ENCODE data around the gene NKTR.

NKTR gene

DNA sequence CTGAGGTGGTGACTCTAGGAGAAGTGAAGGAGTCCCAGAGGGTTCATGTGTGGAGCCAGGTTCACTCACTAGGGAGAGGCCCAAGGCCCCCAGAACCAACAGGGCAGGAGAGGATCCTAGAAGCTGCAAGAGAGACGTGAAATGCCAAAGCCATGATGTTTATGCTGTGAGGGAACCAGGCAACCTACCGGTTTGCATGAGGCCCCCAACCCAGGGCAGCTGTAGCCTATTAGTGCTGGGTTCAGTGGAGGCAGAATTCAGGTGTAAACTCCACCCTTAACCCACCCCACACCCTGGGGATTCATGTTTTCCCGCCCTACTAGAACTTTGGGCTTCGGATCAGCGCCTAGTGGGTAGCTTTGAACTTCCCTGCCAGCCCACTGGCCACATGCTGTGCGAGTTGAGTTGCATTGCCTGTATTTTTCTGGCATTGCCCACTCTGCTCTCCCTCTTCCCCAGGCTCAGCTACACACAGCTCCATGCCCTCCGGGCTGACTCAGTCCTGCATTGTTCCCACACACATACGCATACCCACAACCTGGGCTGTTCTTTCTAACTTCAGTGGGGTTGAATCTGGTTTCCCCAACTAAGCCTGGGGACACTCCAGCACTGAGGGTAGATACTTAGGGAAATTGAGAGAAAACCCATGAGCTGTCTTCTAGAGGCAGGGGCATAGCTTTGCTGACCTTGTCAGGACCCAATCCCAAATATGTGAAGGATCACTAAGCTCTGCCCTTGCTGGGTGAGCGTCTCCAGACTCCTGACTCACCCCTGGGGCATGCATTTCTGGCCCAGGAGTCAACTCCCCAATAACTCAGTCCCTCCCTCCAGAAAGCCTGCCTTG lies 51.0 kb downstream of the NKTR start:
- DNase-seq: no peak

DNA sequence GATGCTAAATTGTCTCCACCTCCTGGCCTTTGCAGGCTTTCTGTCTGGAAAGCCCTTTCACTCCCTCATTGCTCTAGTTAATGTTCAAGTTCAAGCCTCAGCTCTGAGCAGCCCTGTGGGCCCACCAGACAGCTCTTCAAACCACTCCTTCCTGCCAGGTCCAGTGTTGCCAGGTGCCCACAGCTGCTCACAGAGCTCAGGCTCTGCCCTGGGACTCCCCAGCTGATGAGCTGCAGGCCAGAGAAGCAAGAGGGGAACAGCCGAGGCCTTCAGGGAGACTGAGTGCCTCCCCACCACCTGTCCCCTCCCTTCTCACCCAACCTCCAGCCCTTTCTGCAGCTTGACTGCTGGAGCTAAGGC lies 51.7 kb downstream of the NKTR start:
- DNase-seq: no peak

DNA sequence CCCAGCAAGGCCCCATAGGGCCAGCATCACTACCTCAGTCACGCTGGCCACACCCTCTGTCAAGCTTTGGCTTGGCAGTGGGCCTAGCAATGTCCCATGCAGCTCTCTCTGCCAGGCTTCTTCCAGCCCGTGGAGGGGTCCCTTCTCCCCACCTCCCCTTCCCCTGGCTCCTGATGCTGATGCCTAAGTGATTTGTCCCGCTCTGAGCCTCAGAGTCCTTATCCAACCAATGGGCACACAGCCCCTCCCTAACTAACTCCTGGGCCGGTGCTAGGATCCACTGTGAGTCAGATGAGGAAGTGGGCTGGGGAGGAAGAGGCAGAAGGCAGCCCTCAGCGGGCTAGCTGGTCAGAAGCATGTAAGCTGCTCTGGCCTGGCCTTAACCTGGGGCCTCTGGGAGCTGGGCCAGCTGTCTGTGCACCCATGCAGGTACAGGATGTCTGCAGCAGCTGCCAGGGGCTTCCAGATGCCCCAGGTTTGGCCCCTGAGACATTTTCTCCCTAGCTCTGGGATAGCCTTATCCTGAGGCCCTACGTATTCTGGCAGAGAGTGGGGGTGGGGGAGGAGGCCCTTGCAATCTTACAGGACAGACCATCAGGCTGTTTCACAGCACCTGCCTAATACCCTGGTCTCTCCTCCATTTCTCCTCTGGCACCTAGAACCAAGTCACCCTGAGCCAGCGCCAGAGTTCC lies 52.3 kb downstream of the NKTR start:
- DNase-seq: no peak

DNA sequence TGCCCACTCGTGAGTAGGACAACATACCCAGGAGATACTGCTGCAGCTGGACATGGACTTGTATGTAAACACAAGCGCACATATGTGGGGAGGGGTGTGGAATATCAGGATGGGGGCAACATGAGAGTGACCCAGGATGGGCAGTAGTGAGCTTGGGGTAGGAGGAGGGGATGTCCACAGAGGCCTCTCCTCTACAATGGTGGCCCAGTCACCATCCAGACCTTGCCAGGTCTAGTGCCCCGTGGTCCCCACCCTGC lies 52.7 kb downstream of the NKTR start:
- no peak for DNase-seq

DNA sequence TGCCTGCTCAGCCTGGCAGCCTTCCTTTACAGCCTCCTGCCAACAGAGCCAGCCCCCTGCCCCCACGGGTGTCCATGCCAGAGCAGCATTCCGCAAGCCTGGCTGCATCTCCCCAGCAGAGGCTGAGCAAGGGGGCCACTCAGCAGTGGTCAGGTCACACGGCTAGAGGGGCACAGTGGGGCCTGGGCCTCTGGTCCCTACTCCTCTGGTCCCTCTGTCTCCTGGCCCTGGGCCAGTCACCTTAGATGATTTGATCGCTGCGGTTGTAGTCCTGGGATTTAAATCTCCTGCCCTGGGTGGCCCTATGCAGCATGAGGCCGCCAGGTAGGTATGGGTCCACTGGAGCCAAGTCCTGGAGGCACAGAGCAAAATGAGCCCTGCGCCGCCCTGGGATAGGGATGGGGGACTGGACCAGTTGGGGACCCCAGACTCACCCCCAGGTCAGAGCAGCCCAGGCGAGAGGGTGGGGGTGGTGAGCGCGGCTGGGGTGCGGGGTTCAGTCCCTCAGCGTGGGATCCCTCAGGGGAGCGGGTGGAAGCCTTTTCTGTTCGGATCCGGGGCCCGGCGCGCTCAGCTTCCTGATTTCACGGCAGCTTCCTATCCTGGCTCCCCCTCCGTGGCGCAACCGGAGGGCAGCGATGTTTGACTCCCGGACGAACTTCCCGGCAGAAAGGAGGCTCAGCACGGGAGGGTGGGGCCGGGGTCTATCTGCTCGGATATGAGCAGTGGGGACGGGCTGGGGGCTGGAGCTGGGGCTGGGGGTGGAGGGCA lies 53.3 kb downstream of the NKTR start, which contains the start of gene ZBTB47:
Gene ZBTB47 (plus strand): TSS at position 138 of the 771 bp plus-strand sequence. CDS start 4,659 bp downstream, outside the sequence.
- no peak for DNase-seq

DNA sequence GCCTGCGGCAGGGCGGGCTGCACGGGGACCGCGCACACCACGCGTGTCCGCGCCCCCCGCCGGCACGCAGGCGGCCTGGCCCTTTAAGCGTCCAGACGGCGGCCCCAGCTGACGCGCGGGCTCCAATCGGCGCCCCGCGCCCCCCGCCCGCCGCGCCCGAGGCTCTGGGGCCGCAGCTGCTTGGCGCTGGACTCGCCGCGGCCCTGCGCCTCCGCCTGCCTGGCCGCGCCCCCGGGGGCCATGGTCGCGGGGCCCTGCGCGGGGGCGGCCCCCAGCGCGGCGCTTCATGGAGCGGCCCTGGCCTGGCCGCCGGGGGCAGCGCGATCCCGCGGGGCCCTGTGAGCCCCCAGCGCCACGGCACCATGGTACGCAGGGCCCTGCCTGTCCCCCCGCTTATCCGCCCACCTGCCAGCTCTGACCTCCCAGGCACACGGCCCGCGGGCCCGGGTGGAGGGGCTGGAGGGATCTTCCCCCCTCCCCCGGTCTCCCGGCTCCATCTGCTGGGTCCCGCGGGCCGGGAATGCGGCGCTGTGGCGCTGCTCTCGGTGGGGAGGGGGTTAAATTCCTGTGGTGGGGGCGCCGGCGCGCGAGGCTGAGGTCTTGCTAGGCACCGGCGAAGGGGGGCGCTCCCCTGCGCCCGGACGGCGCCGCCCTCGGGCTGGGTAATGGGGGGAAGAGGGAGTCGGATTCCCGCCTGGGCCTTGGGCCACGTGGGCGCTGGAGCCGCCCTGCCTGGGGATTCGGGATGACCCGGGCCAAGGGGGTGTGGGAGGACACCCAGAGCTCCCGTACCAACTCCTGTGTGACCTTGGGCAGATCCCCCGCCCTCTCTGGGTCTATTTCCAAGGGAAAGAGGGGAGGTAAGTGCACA lies 54.1 kb downstream of the NKTR start:
- no peak for DNase-seq

DNA sequence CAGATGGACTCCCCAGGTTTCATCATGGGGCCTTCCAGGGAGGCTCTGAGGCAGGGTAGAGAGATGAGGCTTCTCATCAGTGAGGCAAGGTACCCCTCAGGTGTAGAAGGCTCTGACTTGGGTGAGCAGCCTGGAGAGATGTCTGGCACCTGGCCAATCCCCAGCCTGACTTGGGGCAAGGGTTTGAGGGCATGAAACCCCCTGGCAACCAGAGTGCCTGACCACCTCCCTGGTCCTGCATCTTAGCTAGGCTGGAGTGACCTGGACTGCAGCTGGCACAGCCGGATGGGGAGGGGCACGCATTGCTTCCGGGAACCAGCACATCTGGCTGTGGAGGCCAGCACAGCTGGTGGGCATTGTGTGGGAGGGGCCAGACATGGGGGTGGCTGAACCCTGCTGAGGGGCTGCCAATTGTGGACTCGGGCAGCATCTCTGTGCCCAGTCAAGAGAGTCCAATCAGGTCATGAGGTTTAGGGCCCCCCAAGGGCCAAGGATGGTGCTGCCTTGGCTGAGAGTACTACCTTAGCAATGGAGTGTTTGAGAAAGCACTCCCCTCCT lies 54.9 kb downstream of the NKTR start:
- no peak for DNase-seq

DNA sequence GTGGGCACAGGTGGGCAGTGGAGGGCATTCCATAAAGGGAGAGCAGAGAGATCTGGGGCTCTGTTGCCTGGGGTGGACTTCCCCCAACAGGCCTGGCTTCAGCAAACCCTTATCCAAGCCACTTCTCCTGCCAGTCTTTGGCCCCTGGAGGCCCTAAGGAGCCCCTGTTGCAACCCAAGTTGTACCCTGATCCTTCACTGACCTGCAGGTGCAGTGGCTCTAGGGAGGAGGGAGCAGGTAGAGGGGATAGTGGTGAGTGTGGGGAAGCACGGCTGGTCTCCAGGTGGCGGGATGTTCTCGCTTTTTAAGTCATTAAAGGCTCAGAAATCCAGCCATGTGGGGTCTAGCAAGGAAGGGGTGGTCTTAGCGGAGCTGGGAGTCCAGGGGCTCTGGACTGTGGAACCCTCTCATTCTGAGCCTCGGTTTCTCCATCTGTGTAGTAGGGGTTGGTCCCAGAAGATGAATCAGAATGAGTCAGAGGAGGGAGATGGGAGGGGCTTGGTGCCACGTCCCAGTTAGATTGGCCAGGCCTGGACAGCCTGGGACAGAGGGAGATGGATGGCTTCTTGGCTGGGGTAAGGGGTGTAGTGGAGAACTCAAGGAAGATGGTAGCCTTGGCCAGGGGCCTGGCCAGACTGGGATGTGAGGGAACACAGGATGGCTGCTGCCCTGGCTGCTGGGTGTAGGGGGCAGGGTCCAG lies 55.6 kb downstream of the NKTR start:
- no peak for DNase-seq

DNA sequence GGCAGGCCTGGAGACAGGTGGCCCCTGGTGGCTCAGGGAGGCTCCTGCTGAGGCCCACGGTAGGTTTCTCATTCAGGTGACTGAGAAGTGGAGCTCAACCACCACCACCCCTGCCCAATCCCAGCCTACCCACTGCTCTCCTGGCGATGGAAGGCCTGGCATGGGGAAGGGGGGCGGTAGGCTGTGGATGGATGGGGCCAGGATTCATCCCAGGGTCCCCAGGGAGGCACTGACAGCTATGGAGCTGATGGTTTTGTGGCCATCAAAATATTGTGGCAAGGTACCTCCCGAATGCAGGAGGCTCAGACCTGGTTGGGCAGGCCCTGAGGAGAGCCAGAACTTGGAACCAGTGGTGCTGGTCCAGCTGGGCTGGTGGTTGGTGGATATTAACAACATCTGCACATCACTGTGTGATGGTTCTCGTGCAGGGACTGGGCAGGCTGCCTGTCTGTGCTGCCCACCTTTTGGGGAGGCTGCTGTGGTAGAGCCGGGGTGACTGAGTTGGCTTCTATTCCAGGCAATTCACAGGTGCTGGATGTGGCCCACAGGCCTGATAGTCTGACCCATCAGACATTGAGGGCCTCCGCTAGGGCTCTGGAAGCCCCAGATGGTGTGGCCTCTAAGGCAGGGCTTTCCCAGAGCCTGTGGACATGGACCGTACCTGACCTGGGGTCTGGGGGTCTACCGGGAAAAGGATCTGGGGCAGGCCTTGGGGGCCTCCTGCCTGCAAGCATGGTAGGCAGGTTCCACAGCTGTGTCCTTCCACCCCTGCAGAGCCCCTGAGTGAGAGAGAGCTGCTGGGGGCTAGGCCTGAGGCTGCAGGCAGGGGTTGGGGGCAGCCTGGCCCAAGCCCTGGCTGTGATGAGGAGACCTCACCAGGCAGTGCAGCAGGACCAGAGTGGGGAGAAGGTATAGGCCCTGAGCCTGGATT lies 56.5 kb downstream of the NKTR start:
- no peak for DNase-seq

DNA sequence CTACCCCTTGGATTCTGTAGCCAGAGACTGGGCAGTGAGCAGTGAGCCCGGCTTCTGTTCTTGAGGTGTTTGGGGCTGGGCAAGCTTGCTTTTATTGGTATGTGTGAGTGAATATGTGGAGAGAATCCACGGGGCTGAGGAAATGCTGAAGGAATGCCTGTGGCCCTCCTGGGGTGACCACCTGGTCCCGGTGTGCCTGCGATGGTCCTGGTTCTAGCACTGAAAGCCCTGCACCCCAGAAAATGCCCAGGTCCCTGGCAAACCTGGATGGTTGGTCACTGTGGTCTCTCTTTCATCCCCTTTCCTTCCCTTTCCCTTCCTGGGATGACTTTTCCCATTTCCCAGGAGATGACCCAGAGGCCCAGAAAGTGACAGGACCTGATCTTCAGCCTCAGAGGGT lies 57.2 kb downstream of the NKTR start:
- DNase-seq: no peak

DNA sequence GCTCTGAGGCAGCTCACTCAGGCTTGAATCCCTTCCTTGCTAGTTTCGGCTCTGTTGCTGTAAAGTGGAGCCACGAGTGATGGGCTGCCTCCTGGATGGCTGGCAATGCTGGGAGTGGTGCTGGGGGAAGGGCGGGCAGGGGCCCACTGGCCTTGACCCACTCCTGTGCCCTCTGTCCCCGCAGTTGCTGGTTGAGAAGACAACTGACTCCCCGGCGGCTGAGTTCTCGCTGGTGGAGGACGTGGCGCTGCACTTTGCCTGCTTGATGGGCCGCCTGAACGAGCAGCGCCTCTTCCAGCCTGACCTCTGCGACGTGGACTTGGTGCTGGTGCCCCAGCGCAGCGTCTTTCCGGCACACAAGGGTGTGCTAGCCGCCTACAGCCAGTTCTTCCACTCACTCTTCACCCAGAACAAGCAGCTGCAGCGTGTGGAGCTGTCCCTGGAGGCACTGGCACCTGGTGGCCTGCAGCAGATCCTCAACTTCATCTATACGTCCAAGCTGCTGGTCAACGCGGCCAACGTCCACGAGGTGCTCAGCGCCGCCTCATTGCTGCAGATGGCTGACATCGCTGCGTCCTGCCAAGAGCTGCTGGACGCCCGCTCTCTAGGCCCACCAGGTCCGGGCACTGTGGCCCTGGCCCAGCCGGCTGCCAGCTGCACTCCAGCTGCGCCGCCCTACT lies 57.7 kb downstream of the NKTR start:
- DNase-seq: no peak

DNA sequence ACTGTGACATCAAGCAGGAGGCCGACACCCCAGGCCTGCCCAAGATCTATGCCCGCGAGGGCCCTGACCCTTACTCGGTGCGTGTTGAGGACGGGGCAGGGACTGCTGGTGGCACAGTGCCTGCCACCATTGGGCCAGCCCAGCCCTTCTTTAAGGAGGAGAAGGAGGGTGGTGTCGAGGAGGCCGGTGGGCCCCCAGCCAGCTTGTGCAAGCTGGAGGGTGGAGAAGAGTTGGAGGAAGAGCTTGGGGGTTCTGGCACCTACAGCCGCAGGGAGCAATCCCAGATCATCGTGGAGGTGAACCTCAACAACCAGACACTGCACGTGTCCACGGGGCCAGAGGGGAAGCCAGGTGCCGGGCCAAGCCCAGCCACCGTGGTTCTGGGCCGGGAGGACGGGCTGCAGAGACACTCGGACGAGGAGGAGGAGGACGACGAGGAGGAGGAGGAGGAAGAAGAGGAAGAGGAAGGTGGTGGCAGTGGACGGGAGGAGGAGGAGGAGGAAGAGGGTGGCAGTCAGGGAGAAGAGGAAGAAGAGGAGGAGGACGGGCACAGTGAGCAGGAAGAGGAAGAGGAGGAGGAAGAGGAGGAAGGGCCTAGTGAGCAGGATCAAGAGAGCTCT lies 58.4 kb downstream of the NKTR start:
- no peak for DNase-seq

DNA sequence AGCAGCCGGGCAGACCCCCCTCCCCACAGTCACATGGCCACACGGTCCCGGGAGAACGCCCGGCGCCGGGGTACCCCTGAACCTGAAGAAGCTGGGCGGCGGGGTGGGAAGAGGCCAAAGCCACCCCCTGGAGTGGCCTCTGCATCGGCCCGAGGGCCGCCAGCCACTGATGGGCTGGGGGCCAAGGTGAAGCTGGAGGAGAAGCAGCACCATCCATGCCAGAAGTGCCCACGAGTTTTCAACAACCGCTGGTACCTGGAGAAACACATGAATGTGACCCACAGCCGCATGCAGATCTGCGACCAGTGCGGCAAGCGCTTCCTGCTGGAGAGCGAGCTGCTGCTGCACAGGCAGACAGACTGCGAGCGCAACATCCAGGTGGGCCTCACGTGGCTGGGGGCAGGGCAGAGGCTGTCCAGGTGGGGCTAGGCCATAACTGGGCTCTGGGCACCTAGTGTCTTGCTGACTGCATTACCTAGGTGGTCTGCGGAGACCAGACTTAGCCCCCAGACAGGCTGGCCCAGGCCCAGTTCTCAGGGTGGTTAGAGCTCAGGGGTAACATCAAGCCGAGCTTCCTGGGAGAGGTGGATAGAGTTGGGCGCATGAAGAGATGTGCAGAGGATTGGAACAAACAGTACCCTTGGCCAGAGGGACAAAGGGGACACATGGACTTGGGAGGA lies 59.1 kb downstream of the NKTR start:
- DNase-seq: no peak

DNA sequence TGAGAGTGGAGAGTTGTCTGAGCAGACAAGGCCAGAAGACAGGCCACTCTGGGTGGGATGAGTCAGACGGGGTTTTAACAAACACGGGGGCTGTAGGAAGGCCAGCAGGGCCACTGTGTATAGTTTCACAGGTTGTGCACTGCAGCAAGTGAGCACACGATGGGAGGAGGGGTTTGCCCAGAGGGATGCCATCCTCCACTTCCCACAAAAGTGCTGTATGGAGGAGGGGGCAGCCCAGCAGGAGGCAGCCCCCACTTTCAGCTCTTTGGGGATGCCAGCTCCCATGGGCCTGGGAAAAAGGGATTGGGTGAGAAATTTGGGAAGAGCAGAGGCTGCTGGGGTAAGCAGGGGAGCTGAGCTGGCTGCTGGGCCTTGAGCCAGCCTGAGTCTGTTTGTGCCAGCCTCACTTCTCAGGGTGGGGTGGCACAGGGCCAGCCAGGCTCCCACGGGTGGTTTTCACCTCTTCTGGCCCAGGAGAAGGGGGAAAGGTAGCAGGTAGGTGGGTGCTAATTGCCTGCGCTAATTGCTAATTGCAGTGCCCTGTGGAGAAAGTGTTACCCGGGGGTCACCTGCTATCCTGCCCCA lies 59.7 kb downstream of the NKTR start:
- DNase-seq: no peak

DNA sequence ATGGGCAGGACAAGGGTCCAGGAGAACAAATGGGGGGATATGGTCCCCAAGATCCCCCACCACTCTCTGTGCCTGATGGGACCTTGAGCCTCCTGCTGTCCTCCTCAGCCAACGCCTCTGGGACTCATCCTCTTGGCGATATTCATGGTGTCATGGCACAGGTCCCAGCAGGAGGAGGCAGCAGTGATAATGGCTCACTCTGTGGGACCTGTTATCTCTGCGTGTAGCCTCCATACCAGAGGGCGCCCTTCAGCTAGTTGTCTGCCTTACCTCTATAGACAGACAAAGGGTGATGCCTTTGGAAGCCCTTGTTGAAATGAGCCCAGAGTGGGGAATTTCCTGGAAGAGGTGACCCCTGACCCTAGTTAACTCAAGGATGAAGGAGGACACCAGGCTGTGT lies 60.4 kb downstream of the NKTR start:
- no peak for DNase-seq

DNA sequence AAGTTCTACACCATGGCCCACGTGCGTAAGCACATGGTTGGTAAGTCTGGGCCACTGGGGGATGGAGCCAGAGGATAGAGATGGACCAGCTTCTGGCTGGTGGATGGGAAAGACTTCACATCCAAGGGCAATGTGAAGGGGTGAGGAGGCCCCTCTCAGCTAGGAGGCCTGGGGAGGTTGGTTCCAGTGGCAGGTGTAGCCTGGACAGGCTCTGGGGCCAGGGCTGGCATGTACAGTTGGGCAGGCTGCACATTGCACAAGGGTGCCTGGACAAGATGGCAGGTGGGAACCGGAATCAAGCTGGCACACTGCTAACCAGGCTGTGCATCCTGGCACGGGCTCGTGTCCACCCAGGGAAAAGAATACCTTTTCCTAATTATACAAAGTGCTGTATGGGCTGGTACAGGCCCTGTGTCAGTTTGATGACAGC lies 61.1 kb downstream of the NKTR start:
- no peak for DNase-seq

DNA sequence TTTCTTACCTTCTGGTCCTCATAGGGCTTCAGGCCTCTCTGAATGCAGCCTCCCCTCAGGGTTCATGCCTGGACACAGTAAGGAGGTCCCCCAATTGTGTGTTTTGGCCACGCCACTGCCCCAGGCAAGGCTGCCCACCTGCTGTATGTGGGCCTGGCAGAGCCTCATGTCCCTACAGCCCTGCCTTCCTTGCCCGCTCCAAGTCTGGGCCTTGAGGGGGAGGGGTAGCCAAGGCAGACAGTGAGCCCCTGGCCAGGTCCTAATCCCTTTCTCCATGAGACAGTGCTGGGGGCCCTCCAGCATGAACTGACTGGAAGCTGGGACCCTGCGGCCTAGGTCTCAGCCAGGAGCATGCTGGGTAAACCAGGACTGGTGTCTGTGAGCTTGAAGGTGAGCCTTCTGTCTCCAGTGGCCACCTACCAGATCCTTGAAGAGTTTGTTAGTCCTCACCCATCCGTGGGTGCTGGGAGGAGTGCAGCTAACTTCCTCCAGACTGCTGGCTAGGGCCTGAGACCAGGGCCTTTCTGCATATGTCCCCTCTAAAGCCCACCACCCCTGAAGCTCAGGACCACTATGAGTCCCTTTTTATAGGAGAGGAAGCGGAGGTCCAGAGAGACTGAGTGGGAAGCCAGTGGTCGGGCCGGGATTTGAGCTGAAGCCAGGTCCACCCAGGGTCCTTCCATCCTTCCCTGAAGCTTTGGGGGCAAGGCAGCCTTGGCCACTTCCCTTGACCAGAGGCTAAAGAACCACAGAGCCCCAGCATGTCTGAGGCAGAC lies 61.7 kb downstream of the NKTR start:
- no peak for DNase-seq

Data from SIG-M5 (cell line).